Amniotic epithelial cell (primary cell): ENCODE measurements around the gene KANTR.
A peak's percentile ranks its signal among the peaks of the same experiment; 100 is the strongest.

Source experiments
- DNase-seq: peaks from one replicate; pipeline ENCODE4 v3.0.0-alpha.2; 2010; ENCODE audit warnings: low read depth

KANTR gene

GRCh38 chrX:53093748-53094581 lies at the start of gene KANTR:
KANTR (plus strand) TSS chrX:53094142; CDS start chrX:53124273, 30,131 bp downstream.
- peak; percentile 95 for DNase-seq

GRCh38 chrX:53044995-53045394 lies 48.9 kb upstream of the KANTR start:
- DNase-seq = no peak

GRCh38 chrX:53047228-53047627 lies 46.7 kb upstream of the KANTR start:
- DNase-seq = no peak

GRCh38 chrX:53048169-53049126 lies 45.5 kb upstream of the KANTR start, which contains the start of gene GPR173:
GPR173 (plus strand) TSS chrX:53048789; CDS start chrX:53076622, 27,833 bp downstream.
- DNase-seq = peak; percentile 65

GRCh38 chrX:53049127-53049517 lies 44.8 kb upstream of the KANTR start:
- DNase-seq = no peak

GRCh38 chrX:53050841-53051240 lies 43.1 kb upstream of the KANTR start:
- peak; percentile 34 for DNase-seq

- DNase-seq = no peak
These were observed 38.6 kb upstream of the KANTR start for GRCh38 chrX:53055244-53055849.

GRCh38 chrX:53056292-53056691 lies 37.6 kb upstream of the KANTR start:
- no peak for DNase-seq

GRCh38 chrX:53065104-53065503 lies 28.8 kb upstream of the KANTR start:
- no peak for DNase-seq

GRCh38 chrX:53071064-53071463 lies 22.9 kb upstream of the KANTR start:
- no peak for DNase-seq

- peak; percentile 51 for DNase-seq
These were observed 22.1 kb upstream of the KANTR start for GRCh38 chrX:53071604-53072417.

GRCh38 chrX:53072418-53073114 lies 21.4 kb upstream of the KANTR start:
- no peak for DNase-seq

GRCh38 chrX:53073115-53073586 lies 20.8 kb upstream of the KANTR start:
- DNase-seq = no peak

GRCh38 chrX:53075011-53075410 lies 18.9 kb upstream of the KANTR start:
- no peak for DNase-seq

- no peak for DNase-seq
These were observed 17.3 kb upstream of the KANTR start for GRCh38 chrX:53076671-53077070.

- no peak for DNase-seq
These were observed 16.4 kb upstream of the KANTR start for GRCh38 chrX:53077207-53078197.

GRCh38 chrX:53078943-53079342 lies 15.0 kb upstream of the KANTR start:
- DNase-seq = no peak

- DNase-seq = no peak
These were observed 13.0 kb upstream of the KANTR start for GRCh38 chrX:53080628-53081580.
